Measurements from ENCODE around the gene UBE2N. TPM values are rescaled to one million over a fixed set of nuclear protein-coding genes. Genes with fewer than 3 reads are reported as not detected.
A peak's percentile ranks its signal among the peaks of the same experiment; 100 is the strongest.

Gene UBE2N
- total and polyA plus RNA-seq, 2 donors (not counting 1 experiment from before 2014, with no cell fraction given): 56.3 to 83.8 TPM

DNA sequence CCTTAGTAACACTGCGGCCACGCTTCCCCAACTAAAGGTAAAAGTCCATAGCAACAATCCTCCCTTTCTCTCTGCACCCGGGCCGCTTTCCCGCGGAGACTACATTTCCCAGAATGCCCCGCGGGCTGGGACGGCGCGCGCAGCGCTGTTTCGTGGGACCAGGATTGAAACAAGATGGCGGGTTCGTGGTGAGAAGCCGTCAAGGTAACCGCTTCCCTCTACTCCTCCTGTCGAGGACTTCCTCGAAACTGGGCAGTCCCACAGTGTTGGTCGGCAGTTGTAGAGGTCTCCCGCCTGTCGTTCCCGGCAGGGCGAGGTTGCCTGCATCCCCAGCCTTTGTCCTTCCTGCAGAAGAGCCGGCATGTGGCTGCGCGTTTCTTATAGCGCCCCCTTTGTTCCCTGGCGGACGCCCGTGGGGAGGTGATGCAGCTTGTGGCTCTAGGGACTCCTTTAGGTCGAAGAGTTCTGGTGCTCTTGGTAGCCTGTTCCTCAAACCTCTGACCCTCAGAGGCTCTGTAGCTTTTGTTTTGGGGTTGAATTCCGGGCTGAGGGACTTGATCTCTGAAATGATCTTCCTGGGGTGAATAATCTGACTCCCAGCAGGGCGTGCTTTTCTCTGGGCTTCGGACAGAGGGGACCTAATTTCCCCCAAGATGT lies 25.7 kb upstream of the UBE2N start, which contains the start of gene MRPL42:
TSS of gene MRPL42 (plus strand) at position 164 of the 657 bp plus-strand sequence. CDS start 1,772 bp downstream, outside the sequence.
- Histone ChIP-seq H3K36me3 (replicated peaks in 1 of 2; ENCODE audit: control extremely low read depth in 1 of 2, control insufficient read depth in 1 of 2, extremely low read depth in 1 of 2, insufficient read depth in 2 of 2, low read length in 1 of 2) (peaks cover 2 to 10% of the 10 kb centered on the region in 2 experiments), H2AFZ (ENCODE audit: insufficient read depth, low read depth, low read length, poor library complexity, severe bottlenecking) (peak within 1 kb of the TSS; percentile 89), H3K4me2 (replicated peaks; ENCODE audit: low read depth, low read length, poor library complexity, severe bottlenecking) (peak within 1 kb of the TSS; percentile 77), H3K9me3 (ENCODE audit: control extremely low read depth in 1 of 3, control insufficient read depth in 2 of 3, insufficient read depth in 1 of 3, low read length in 2 of 3) (no peaks in the 10 kb centered on the region), H3K27me3 (replicated peaks in 1 of 4; ENCODE audit: control extremely low read depth in 1 of 4, control insufficient read depth in 3 of 4, insufficient read depth in 4 of 4, low read length in 3 of 4) (no peaks in the 10 kb centered on the region), H3K4me1 (ENCODE audit: control insufficient read depth in 2 of 2, insufficient read depth in 2 of 2, low read length in 2 of 2) (peaks cover 12 to 17% of the 10 kb centered on the region in 2 donors), H3K27ac (ENCODE audit: low read length in 2 of 2) (peak within 1 kb of the TSS; percentile 60 to 80), H3K79me2 (ENCODE audit: control insufficient read depth, insufficient read depth, low read length) (peaks cover 43% of the 10 kb centered on the region), H4K20me1 (ENCODE audit: control insufficient read depth, insufficient read depth, low read length, poor library complexity, severe bottlenecking) (no peaks in the 10 kb centered on the region), H3K9ac (ENCODE audit: low read length) (peak within 1 kb of the TSS; percentile 76), H3K4me3 (ENCODE audit: control extremely low read depth in 1 of 5, extremely low read depth in 1 of 5, insufficient read depth in 1 of 5, low read depth in 2 of 5, low read length in 4 of 5) (peak within 1 kb of the TSS; percentile 64 to 82 (median 78))
- Mint-ChIP-seq H3K4me1 (peaks cover 28% of the 10 kb centered on the region), H3K27me3 (no peaks in the 10 kb centered on the region), H3K9me3 (ENCODE audit: insufficient read depth) (peaks cover 2% of the 10 kb centered on the region), H3K4me3 (peak within 1 kb of the TSS; percentile 95), H3K27ac (peak within 1 kb of the TSS; percentile 95)
- ATAC-seq (ENCODE audit: low read depth): peak; percentile 93
- DNase-seq: peak; percentile 95
- POLR2A ChIA-PET: interaction anchor here (0.6 to 1.2 kb wide), 5 partner anchors 25 to 538 kb away, joined by 3 to 6 read pairs (median 5); partner anchors contain the start of gene UBE2N
- CTCF ChIA-PET: interaction anchor here (0.6 to 1.6 kb wide), 15 partner anchors 17 to 684 kb away, joined by 3 to 8 read pairs (median 3); partner anchors contain the start of gene EEA1
- 0% methylated on average over 26 of the region's 36 CpGs for WGBS (ENCODE audit: insufficient coverage)
- TF ChIP-seq, protein P1, sequence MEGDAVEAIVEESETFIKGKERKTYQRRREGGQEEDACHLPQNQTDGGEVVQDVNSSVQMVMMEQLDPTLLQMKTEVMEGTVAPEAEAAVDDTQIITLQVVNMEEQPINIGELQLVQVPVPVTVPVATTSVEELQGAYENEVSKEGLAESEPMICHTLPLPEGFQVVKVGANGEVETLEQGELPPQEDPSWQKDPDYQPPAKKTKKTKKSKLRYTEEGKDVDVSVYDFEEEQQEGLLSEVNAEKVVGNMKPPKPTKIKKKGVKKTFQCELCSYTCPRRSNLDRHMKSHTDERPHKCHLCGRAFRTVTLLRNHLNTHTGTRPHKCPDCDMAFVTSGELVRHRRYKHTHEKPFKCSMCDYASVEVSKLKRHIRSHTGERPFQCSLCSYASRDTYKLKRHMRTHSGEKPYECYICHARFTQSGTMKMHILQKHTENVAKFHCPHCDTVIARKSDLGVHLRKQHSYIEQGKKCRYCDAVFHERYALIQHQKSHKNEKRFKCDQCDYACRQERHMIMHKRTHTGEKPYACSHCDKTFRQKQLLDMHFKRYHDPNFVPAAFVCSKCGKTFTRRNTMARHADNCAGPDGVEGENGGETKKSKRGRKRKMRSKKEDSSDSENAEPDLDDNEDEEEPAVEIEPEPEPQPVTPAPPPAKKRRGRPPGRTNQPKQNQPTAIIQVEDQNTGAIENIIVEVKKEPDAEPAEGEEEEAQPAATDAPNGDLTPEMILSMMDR (IDR thresholded peaks at IDR 0.05): peak; percentile 83
- no peak for TF ChIP-seq EZH2 (IDR thresholded peaks at IDR 0.05; ENCODE audit: borderline replicate concordance, insufficient read depth, low read depth, low read length, poor library complexity, severe bottlenecking)
- intact Hi-C loops (cut with micrococcal nuclease): loop anchor here (1.0 kb wide), 5 partner anchors 25 to 538 kb away; partner anchors contain the start of genes CRADD and EEA1
